ENCODE data around the gene WLS. TPM values are rescaled to one million over a fixed set of nuclear protein-coding genes. Genes with fewer than 3 reads are reported as not detected.
"Not testable (repeated sequence)": the region's sequence is repeated elsewhere in the genome, so short reads cannot be mapped to it uniquely, and the experiment has no call there.

WLS gene
- total RNA-seq, 1 experiment from 2014 or later = not detected

DNA sequence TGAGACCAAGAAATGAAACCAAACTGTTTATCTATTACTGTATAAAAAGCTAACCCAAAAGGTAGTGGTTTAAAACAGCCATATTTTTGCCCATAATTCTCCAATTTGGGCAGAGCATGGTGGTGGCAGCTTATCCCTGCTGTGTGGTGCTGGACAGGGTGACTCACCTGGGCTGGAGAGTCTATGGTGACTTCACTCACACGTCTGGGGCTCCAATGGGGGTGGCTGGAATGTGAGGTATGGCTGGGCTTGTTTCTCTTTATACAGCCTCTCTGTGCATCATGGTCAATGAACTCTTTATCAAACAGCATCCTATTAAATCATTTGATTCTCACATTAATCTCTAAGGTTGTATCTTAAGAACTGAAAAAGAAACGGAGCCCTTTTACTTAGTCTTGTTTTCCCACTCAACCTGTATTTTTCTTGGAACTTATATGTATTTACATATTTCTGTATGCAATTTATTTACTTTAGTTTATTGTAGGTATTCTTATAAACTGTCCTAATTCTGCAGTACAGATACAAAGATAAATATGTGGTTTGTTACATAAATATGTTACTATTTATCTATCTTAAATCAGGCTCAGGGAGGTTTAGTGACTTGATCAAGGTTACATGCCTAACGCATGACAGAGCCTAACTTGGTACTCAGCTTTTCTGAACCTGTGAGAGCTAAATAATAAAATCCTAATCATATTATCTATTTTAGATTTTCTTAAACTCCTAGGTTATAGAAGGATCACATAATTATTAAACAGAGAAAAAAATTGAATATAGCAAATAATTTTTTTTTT lies 37.5 kb upstream of the WLS start:
- Histone ChIP-seq H3K4me2 (ENCODE audit: low read depth, low read length, poor library complexity, severe bottlenecking) (no peak overlapping the region), H3K27ac (ENCODE audit: low read length) (no peak overlapping the region), H3K9me2 (replicated peaks; ENCODE audit: insufficient read depth, low read length) (no peaks in the 10 kb centered on the region), H3K4me3 (ENCODE audit: low read length) (no peak overlapping the region), H3K27me3 (ENCODE audit: low read length) (no peaks in the 10 kb centered on the region), H3K79me2 (ENCODE audit: low read length) (no peaks in the 10 kb centered on the region), H2AFZ (ENCODE audit: low read length) (no peak overlapping the region), H4K20me1 (ENCODE audit: insufficient read depth, low read depth, low read length) (no peaks in the 10 kb centered on the region), H3K9ac (ENCODE audit: low read length) (no peak overlapping the region), H3K36me3 (ENCODE audit: insufficient read depth, low read length) (no peaks in the 10 kb centered on the region), H3K9me3 (ENCODE audit: low read length) (no peaks in the 10 kb centered on the region), H3K4me1 (ENCODE audit: low read length) (no peaks in the 10 kb centered on the region)
- DNase-seq = no peak

DNA sequence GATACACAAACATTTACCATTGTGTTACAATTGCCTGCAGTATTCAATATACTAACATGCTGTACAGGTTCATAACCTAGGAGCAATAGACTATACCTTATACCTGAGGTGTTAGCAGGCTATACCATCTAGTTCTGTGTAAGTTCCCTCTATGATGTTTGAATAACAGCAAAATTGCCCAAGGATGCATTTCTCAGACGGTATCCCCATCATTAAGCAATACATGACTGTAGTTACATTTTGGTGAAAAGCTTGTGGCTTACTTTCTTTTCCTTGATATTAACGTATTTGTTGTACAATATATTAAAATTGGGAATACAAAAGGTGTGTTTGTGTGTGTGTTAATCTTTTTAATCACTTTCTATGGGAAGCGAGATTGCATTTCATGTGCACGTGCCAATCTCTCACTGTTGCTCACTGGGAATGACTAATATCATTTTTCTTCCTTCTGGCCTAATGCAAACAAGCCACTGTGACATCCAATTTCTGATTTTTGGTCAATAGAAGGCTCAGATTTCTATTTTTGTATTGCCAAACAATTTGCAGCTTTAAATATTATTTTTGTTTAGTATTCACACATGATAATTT lies 36.7 kb upstream of the WLS start:
- Histone ChIP-seq H3K27ac (ENCODE audit: low read length) (no peak overlapping the region), H2AFZ (ENCODE audit: low read length) (no peak overlapping the region), H4K20me1 (ENCODE audit: insufficient read depth, low read depth, low read length) (no peaks in the 10 kb centered on the region), H3K4me1 (ENCODE audit: low read length) (no peaks in the 10 kb centered on the region), H3K27me3 (ENCODE audit: low read length) (no peaks in the 10 kb centered on the region), H3K79me2 (ENCODE audit: low read length) (no peaks in the 10 kb centered on the region), H3K36me3 (ENCODE audit: insufficient read depth, low read length) (no peaks in the 10 kb centered on the region), H3K4me3 (ENCODE audit: low read length) (no peak overlapping the region), H3K4me2 (ENCODE audit: low read depth, low read length, poor library complexity, severe bottlenecking) (no peak overlapping the region), H3K9me2 (replicated peaks; ENCODE audit: insufficient read depth, low read length) (no peaks in the 10 kb centered on the region), H3K9ac (ENCODE audit: low read length) (no peak overlapping the region), H3K9me3 (ENCODE audit: low read length) (no peaks in the 10 kb centered on the region)
- no peak for DNase-seq

DNA sequence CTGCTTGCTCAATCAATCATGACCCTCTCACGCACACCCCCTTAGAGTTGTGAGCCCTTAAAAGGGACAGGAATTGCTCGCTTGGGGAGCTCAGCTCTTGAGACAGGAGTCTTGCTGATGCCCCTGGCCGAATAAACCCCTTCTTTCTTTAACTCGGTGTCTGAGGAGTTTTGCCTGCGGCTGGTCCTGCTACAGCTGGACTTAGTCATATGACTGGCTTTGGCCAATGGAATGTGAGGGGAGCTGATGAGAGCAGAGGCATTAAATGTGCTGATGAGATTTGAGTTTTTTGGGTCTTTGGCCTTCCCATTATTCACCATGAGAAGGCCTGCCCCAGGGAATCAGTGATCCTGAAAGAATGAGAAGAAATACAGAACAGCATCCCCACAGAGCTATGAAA lies 24.5 kb upstream of the WLS start:
- not testable (repeated sequence) for H3K27me3 ChIP-seq (ENCODE audit: low read length); H2AFZ ChIP-seq (ENCODE audit: low read length); H3K4me1 ChIP-seq (ENCODE audit: low read length); H3K4me2 ChIP-seq (ENCODE audit: low read depth, low read length, poor library complexity, severe bottlenecking); H3K27ac ChIP-seq (ENCODE audit: low read length); H4K20me1 ChIP-seq (ENCODE audit: insufficient read depth, low read depth, low read length); DNase-seq; H3K79me2 ChIP-seq (ENCODE audit: low read length); H3K4me3 ChIP-seq (ENCODE audit: low read length); H3K9ac ChIP-seq (ENCODE audit: low read length); H3K9me2 ChIP-seq (replicated peaks; ENCODE audit: insufficient read depth, low read length); H3K9me3 ChIP-seq (ENCODE audit: low read length); H3K36me3 ChIP-seq (ENCODE audit: insufficient read depth, low read length)

DNA sequence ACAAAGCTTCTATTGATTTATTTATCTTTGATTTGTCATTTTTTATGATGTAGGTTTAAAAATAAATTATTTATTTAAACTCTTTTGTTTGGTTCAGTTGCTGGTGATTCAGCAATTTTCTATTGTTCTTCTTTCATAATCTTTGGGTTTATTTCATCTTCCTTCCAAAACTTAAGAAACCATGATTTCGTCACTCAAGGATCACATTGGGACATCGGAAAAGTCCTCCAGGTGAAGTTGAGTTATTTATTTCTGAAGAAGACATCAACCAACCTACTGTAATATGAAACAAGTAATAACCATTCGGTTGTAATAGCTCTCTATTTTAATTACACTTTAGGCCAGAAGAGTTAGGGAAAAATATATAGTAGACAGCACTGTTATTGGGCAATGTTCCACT lies 23.0 kb upstream of the WLS start:
- Histone ChIP-seq H3K79me2 (ENCODE audit: low read length) (no peaks in the 10 kb centered on the region), H3K4me3 (ENCODE audit: low read length) (no peak overlapping the region), H3K27me3 (ENCODE audit: low read length) (no peaks in the 10 kb centered on the region), H3K4me2 (ENCODE audit: low read depth, low read length, poor library complexity, severe bottlenecking) (no peak overlapping the region), H3K27ac (ENCODE audit: low read length) (no peak overlapping the region), H4K20me1 (ENCODE audit: insufficient read depth, low read depth, low read length) (no peaks in the 10 kb centered on the region), H3K9ac (ENCODE audit: low read length) (no peak overlapping the region), H3K9me3 (ENCODE audit: low read length) (no peaks in the 10 kb centered on the region), H2AFZ (ENCODE audit: low read length) (no peak overlapping the region), H3K4me1 (ENCODE audit: low read length) (no peaks in the 10 kb centered on the region), H3K36me3 (ENCODE audit: insufficient read depth, low read length) (no peaks in the 10 kb centered on the region), H3K9me2 (replicated peaks; ENCODE audit: insufficient read depth, low read length) (no peaks in the 10 kb centered on the region)
- DNase-seq = no peak

DNA sequence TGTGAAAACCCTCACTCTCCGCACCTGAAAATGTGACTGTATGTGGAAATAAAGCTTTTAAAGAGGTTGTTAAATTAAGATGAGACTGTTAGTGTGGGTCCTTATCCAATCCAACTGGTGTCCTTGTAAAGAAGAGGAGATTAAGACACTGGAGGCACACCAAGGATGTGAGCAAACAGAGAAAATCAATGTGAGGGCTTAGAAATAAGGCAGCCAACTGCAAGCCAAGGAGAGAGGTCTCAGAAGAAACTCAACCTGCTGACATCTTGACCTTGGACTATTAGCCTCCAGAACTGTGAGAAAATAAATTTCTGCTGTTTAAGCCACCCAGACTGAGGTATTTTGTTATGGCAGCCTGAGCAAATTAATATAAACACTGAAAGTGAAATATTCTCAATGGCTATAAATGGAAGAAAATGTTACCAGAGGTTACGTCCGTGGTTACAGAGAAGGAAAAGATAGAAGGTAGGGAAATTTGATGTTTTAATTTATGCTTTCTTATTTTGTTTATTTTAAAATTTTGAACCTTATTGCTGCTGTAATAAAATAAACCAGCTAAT lies 22.4 kb upstream of the WLS start:
- Histone ChIP-seq H4K20me1 (ENCODE audit: insufficient read depth, low read depth, low read length) (no peaks in the 10 kb centered on the region), H2AFZ (ENCODE audit: low read length) (no peak overlapping the region), H3K9ac (ENCODE audit: low read length) (no peak overlapping the region), H3K36me3 (ENCODE audit: insufficient read depth, low read length) (no peaks in the 10 kb centered on the region), H3K9me2 (replicated peaks; ENCODE audit: insufficient read depth, low read length) (no peaks in the 10 kb centered on the region), H3K4me1 (ENCODE audit: low read length) (no peaks in the 10 kb centered on the region), H3K4me2 (ENCODE audit: low read depth, low read length, poor library complexity, severe bottlenecking) (no peak overlapping the region), H3K27me3 (ENCODE audit: low read length) (no peaks in the 10 kb centered on the region), H3K79me2 (ENCODE audit: low read length) (no peaks in the 10 kb centered on the region), H3K4me3 (ENCODE audit: low read length) (no peak overlapping the region), H3K27ac (ENCODE audit: low read length) (no peak overlapping the region), H3K9me3 (ENCODE audit: low read length) (no peaks in the 10 kb centered on the region)
- no peak for DNase-seq

DNA sequence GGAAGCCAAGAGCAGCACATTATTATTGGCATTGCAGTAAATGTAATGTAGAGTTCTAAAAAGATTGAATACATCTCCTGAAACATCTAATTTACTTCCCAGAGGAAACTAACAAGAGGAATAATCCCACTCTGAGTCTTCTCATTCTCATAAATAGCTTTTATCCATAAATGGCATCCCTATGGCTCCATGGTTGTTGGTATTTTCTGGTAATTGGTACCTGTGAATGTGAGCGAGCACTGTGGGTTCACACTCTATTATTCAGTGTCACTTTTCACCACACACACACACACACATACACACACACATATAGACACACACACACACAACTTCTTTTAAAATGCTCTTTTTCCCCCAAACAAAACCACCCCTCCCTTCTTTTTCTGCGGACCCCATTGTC lies 4.7 kb upstream of the WLS start:
- Histone ChIP-seq H3K27me3 (ENCODE audit: low read length) (no peaks in the 10 kb centered on the region), H3K9ac (ENCODE audit: low read length) (no peak overlapping the region), H3K4me2 (ENCODE audit: low read depth, low read length, poor library complexity, severe bottlenecking) (no peak overlapping the region), H3K27ac (ENCODE audit: low read length) (no peak overlapping the region), H4K20me1 (ENCODE audit: insufficient read depth, low read depth, low read length) (no peaks in the 10 kb centered on the region), H3K36me3 (ENCODE audit: insufficient read depth, low read length) (no peaks in the 10 kb centered on the region), H3K4me3 (ENCODE audit: low read length) (no peak overlapping the region), H2AFZ (ENCODE audit: low read length) (no peak overlapping the region), H3K9me3 (ENCODE audit: low read length) (no peaks in the 10 kb centered on the region), H3K9me2 (replicated peaks; ENCODE audit: insufficient read depth, low read length) (no peaks in the 10 kb centered on the region), H3K79me2 (ENCODE audit: low read length) (no peaks in the 10 kb centered on the region), H3K4me1 (ENCODE audit: low read length) (no peaks in the 10 kb centered on the region)
- no peak for DNase-seq

DNA sequence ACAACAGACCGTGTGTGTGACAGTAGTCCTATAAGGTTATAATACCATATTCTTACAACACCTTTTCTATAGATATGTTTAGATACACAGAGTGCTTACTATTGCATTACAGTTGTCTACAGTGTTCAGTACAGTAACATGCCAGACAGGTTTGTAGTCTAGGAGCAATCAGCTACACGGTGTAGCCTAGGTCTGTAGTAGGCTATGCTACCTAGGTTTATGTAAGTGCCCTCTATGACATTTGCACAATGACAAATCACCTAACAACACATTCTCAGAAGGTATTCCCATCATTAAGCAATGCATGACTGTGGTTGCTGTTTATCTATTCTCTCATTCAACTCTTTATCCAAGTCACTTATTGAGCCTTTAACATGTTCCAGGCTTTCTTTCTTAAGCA lies 1.8 kb upstream of the WLS start:
- Histone ChIP-seq H3K79me2 (ENCODE audit: low read length) (no peaks in the 10 kb centered on the region), H3K36me3 (ENCODE audit: insufficient read depth, low read length) (no peaks in the 10 kb centered on the region), H3K27me3 (ENCODE audit: low read length) (no peaks in the 10 kb centered on the region), H3K4me2 (ENCODE audit: low read depth, low read length, poor library complexity, severe bottlenecking) (no peak overlapping the region), H4K20me1 (ENCODE audit: insufficient read depth, low read depth, low read length) (no peaks in the 10 kb centered on the region), H3K9me2 (replicated peaks; ENCODE audit: insufficient read depth, low read length) (no peaks in the 10 kb centered on the region), H3K9me3 (ENCODE audit: low read length) (no peaks in the 10 kb centered on the region), H3K4me3 (ENCODE audit: low read length) (no peak overlapping the region), H2AFZ (ENCODE audit: low read length) (no peak overlapping the region), H3K9ac (ENCODE audit: low read length) (no peak overlapping the region), H3K27ac (ENCODE audit: low read length) (no peak overlapping the region), H3K4me1 (ENCODE audit: low read length) (no peaks in the 10 kb centered on the region)
- no peak for DNase-seq

DNA sequence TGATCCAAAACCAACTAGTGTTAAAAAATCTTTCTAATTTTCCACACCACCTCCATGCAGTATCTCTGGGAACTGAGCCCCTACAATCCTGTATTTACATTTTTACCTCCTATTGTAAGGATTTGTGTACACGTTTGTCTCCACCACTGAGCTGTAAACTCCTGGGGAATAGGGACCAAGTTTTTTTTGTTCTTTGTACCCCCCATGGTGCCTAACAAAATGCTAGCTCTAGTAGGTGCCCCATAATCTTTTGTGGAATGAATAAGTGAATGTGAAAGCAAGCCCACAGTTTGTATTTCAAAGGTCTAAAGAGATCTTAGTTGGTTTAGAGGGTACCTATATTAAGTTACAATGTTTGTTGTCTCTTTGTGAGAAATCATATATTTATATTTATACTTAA lies 879 bp upstream of the WLS start:
- DNase-seq = no peak
- no peaks in the 10 kb centered on the region for H3K9me2 ChIP-seq (replicated peaks; ENCODE audit: insufficient read depth, low read length)
- no peak overlapping the region for H3K4me2 ChIP-seq (ENCODE audit: low read depth, low read length, poor library complexity, severe bottlenecking)
- no peak overlapping the region for H3K4me3 ChIP-seq (ENCODE audit: low read length)
- no peaks in the 10 kb centered on the region for H3K27me3 ChIP-seq (ENCODE audit: low read length)
- no peaks in the 10 kb centered on the region for H3K79me2 ChIP-seq (ENCODE audit: low read length)
- no peaks in the 10 kb centered on the region for H3K4me1 ChIP-seq (ENCODE audit: low read length)
- H2AFZ ChIP-seq (ENCODE audit: low read length) = no peak overlapping the region
- no peaks in the 10 kb centered on the region for H3K36me3 ChIP-seq (ENCODE audit: insufficient read depth, low read length)
- no peaks in the 10 kb centered on the region for H3K9me3 ChIP-seq (ENCODE audit: low read length)
- H3K9ac ChIP-seq (ENCODE audit: low read length) = no peak overlapping the region
- H4K20me1 ChIP-seq (ENCODE audit: insufficient read depth, low read depth, low read length) = no peaks in the 10 kb centered on the region
- no peak overlapping the region for H3K27ac ChIP-seq (ENCODE audit: low read length)
